Ishikawa (cell line): Measurements from ENCODE around the gene SNRPD3.

Source experiments
- CEBPB ChIP-seq: IDR thresholded peaks from 2 replicates; pipeline ENCODE4 v1.6.1; 2012
- CREB1 ChIP-seq: IDR thresholded peaks from 2 replicates; pipeline ENCODE4 v1.6.1; 2012; ENCODE audit warnings: low read depth
- EGR1 ChIP-seq: IDR thresholded peaks from 2 replicates; pipeline ENCODE4 v1.6.1; 2012
- EP300 ChIP-seq: IDR thresholded peaks from 2 replicates; pipeline ENCODE4 v1.6.1; 2012; ENCODE audit warnings: borderline replicate concordance
- FOXM1 ChIP-seq: IDR thresholded peaks from 2 replicates; pipeline ENCODE4 v1.6.1; 2012; ENCODE audit warnings: low read depth, borderline replicate concordance
- NFIC ChIP-seq: IDR thresholded peaks from 2 replicates; pipeline ENCODE4 v1.6.1; 2012
- RAD21 ChIP-seq: IDR thresholded peaks from 2 replicates; pipeline ENCODE4 v1.6.1; 2012; ENCODE audit warnings: low read depth
- TAF1 ChIP-seq: IDR thresholded peaks from 2 replicates; pipeline ENCODE4 v1.6.1; 2012; ENCODE audit warnings: low read depth, mild to moderate bottlenecking
- TCF12 ChIP-seq: IDR thresholded peaks from 2 replicates; pipeline ENCODE4 v1.6.1; 2012; ENCODE audit warnings: low read depth
- TEAD4 ChIP-seq: IDR thresholded peaks from 2 replicates; pipeline ENCODE4 v1.6.1; 2012
- YY1 ChIP-seq: IDR thresholded peaks from 2 replicates; pipeline ENCODE4 v1.6.1; 2012; ENCODE audit warnings: low read depth
- ZBTB7A ChIP-seq: IDR thresholded peaks from 2 replicates; pipeline ENCODE4 v1.6.1; 2012; ENCODE audit warnings: low read depth
- TF ChIP-seq, protein P1 (sequence below): IDR thresholded peaks from 2 replicates; pipeline ENCODE4 v1.6.1; 2012
- TF ChIP-seq, protein P2 (sequence below): IDR thresholded peaks from 2 replicates; pipeline ENCODE4 v1.6.1; 2012
- TF ChIP-seq, protein P3 (sequence below): IDR thresholded peaks from 2 replicates; pipeline ENCODE4 v1.6.1; 2012; ENCODE audit warnings: low read depth, mild to moderate bottlenecking

The SNRPD3 gene

DNA sequence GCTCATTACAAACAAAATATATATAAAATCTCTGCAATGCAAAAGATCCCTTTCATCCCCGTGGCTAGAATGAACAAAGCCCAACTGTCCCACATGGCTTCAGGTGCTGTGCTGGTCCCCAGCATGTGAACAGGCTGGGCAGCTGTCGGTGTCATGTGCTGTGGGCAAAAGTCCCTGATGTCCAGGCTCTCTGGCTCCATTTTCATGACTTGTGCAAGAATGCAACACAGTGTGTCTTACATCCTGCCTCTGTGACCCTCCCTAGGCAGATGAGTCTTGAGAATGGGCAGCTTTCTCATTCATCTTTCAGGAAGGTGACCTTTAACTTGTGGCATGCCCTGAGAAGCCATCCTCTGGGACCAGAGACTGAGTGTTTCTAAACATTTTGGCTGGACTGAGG lies 15.3 kb upstream of the SNRPD3 start:
- TF ChIP-seq ZBTB7A (no peak), CREB1 (no peak), EGR1 (no peak), TAF1 (no peak), NFIC (no peak), EP300 (no peak), FOXM1 (no peak), TEAD4 (no peak), CEBPB (no peak)
- TF ChIP-seq, protein P1, sequence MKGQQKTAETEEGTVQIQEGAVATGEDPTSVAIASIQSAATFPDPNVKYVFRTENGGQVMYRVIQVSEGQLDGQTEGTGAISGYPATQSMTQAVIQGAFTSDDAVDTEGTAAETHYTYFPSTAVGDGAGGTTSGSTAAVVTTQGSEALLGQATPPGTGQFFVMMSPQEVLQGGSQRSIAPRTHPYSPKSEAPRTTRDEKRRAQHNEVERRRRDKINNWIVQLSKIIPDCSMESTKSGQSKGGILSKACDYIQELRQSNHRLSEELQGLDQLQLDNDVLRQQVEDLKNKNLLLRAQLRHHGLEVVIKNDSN = no peak
- TF ChIP-seq, protein P2, sequence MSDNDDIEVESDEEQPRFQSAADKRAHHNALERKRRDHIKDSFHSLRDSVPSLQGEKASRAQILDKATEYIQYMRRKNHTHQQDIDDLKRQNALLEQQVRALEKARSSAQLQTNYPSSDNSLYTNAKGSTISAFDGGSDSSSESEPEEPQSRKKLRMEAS = no peak
- TF ChIP-seq, protein P3, sequence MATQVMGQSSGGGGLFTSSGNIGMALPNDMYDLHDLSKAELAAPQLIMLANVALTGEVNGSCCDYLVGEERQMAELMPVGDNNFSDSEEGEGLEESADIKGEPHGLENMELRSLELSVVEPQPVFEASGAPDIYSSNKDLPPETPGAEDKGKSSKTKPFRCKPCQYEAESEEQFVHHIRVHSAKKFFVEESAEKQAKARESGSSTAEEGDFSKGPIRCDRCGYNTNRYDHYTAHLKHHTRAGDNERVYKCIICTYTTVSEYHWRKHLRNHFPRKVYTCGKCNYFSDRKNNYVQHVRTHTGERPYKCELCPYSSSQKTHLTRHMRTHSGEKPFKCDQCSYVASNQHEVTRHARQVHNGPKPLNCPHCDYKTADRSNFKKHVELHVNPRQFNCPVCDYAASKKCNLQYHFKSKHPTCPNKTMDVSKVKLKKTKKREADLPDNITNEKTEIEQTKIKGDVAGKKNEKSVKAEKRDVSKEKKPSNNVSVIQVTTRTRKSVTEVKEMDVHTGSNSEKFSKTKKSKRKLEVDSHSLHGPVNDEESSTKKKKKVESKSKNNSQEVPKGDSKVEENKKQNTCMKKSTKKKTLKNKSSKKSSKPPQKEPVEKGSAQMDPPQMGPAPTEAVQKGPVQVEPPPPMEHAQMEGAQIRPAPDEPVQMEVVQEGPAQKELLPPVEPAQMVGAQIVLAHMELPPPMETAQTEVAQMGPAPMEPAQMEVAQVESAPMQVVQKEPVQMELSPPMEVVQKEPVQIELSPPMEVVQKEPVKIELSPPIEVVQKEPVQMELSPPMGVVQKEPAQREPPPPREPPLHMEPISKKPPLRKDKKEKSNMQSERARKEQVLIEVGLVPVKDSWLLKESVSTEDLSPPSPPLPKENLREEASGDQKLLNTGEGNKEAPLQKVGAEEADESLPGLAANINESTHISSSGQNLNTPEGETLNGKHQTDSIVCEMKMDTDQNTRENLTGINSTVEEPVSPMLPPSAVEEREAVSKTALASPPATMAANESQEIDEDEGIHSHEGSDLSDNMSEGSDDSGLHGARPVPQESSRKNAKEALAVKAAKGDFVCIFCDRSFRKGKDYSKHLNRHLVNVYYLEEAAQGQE = no peak

DNA sequence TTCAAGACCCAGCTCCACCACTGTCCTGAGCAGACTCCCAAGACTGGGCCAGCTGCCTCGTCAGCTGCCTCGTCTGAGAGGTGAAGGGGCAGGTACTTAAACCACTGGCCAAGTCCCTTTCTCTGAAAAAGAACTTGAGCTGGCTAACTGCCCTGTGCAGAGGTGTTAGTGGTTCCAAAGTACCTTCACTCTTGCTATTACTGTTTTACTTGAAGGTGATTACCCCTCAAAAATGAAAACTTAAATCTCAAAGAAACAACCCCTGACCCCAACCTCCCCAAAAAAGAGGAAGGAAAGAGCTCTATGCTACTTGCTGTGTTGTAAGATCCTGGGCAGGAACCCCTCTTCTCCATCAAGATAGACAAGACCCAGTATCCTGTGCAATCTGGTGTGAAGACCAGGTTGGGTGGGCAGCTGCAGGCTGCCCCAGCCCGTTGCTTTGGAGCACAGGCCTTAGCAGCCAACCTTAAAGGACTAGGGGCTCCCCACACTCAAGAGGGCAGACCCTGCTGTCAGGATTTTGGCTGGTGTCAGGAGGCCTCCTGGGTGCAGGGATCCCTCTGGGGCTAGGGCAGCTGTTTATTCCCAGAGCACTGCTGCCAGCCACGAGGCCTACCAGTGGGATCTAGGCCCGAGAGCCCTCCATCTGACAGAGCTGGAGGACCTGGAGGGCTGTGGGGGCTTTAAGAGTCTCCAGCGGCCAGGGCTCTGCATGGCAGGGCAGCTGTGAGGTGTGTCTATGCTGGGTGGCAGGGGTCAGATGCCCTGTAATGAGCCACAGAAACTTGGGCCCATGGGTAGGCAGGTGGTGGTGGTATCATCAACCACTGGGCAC lies 13.9 kb upstream of the SNRPD3 start:
- TF ChIP-seq TCF12 (no peak), NFIC (no peak), FOXM1 (no peak), EP300 (no peak), EGR1 (no peak), RAD21 (no peak), TAF1 (no peak), TEAD4 (no peak), CREB1 (no peak), ZBTB7A (no peak), CEBPB (no peak), YY1 (no peak)
- TF ChIP-seq, protein P2 = no peak
- TF ChIP-seq, protein P3 = no peak
- TF ChIP-seq, protein P1 = no peak

DNA sequence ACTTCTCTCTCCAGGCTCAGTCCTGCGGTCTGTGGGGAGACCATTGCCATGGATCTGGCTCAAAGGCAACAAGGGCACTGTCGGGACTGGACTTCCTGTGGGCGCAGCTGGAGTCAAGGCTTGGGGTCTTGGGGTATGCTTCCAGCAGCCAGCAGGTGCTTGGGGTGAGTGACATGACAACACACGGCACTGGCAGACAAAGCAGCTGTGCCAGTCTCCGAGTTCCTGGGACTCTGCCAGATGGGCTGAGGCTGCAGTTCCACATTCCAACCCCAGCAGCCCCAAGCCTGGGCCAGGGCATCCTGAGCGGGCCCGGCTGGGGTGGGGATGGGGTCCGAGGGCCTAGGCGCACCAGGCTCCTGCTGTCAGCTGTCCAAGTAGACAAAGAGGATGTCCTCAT lies 13.2 kb upstream of the SNRPD3 start:
- TF ChIP-seq CEBPB = no peak
- no peak for TF ChIP-seq TEAD4
- TF ChIP-seq, protein P3 = no peak
- TF ChIP-seq TCF12 = no peak
- no peak for TF ChIP-seq YY1
- TF ChIP-seq ZBTB7A = no peak
- TF ChIP-seq, protein P1 = no peak
- no peak for TF ChIP-seq CREB1
- TF ChIP-seq NFIC = no peak
- TF ChIP-seq, protein P2 = no peak
- no peak for TF ChIP-seq TAF1
- no peak for TF ChIP-seq EGR1
- TF ChIP-seq FOXM1 = no peak
- TF ChIP-seq RAD21 = no peak
- no peak for TF ChIP-seq EP300
